ENCODE results near the gene IQGAP2.

IQGAP2 gene

GRCh38 chr5:76383126-76383832 lies 19.8 kb upstream of the IQGAP2 start:
- ChIA-PET CTCF (no interaction called here), POLR2A (no interaction called here)
- no peak for TF ChIP-seq CTCF (IDR thresholded peaks at IDR 0.05; ENCODE audit: control extremely low read depth, extremely low read depth, low read depth, missing control alignments)
- no peak for DNase-seq (ENCODE audit: extremely low spot score)

GRCh38 chr5:76384189-76384588 lies 18.9 kb upstream of the IQGAP2 start:
- POLR2A ChIA-PET = no interaction called here

GRCh38 chr5:76384705-76385104 lies 18.4 kb upstream of the IQGAP2 start:
- DNase-seq (ENCODE audit: extremely low spot score) = no peak
- CTCF ChIA-PET = interaction anchor here (1.2 kb wide), 1 partner anchor 13 kb away, joined by 3 read pairs; no protein-coding TSS in a partner anchor
- POLR2A ChIA-PET = no interaction called here
- TF ChIP-seq CTCF (IDR thresholded peaks at IDR 0.05; ENCODE audit: control extremely low read depth, extremely low read depth, low read depth, missing control alignments) = no peak

More at GRCh38 chr5:76384189-76384588, 18.9 kb upstream of the IQGAP2 start:
- no peak for TF ChIP-seq CTCF (IDR thresholded peaks at IDR 0.05; ENCODE audit: control extremely low read depth, extremely low read depth, low read depth, missing control alignments)
- CTCF ChIA-PET = interaction anchor here (1.2 kb wide), 1 partner anchor 13 kb away, joined by 3 read pairs; no protein-coding TSS in a partner anchor
- no peak for DNase-seq (ENCODE audit: extremely low spot score)

- TF ChIP-seq CTCF (IDR thresholded peaks at IDR 0.05; ENCODE audit: control extremely low read depth, extremely low read depth, low read depth, missing control alignments) = no peak
- ChIA-PET POLR2A (no interaction called here), CTCF (interaction anchor here (1.3 to 1.6 kb wide), 2 partner anchors 10 to 19 kb away, joined by 6 to 8 read pairs; partner anchors contain the start of gene IQGAP2)
Observed at GRCh38 chr5:76385540-76385939, 17.5 kb upstream of the IQGAP2 start.

GRCh38 chr5:76386360-76386759 lies 16.7 kb upstream of the IQGAP2 start:
- TF ChIP-seq CTCF (IDR thresholded peaks at IDR 0.05; ENCODE audit: control extremely low read depth, extremely low read depth, low read depth, missing control alignments) = no peak
- CTCF ChIA-PET = interaction anchor here (1.0 to 1.6 kb wide), 4 partner anchors 10 to 211 kb away, joined by 3 to 8 read pairs (median 4); partner anchors contain the start of gene IQGAP2
- DNase-seq (ENCODE audit: extremely low spot score) = no peak
- POLR2A ChIA-PET = no interaction called here

More at GRCh38 chr5:76385540-76385939, 17.5 kb upstream of the IQGAP2 start:
- no peak for DNase-seq (ENCODE audit: extremely low spot score)

- ChIA-PET CTCF (interaction anchor here (0.9 to 1.9 kb wide), 3 partner anchors 8 to 196 kb away, joined by 3 to 6 read pairs (median 3); no protein-coding TSS in a partner anchor), POLR2A (no interaction called here)
- TF ChIP-seq CTCF (IDR thresholded peaks at IDR 0.05; ENCODE audit: control extremely low read depth, extremely low read depth, low read depth, missing control alignments) = no peak
- no peak for DNase-seq (ENCODE audit: extremely low spot score)
Observed at GRCh38 chr5:76388236-76388635, 14.8 kb upstream of the IQGAP2 start.
